GM12878 (cell line): ENCODE results near the gene PTPRM. TPM values are rescaled to one million over a fixed set of nuclear protein-coding genes. Genes with fewer than 3 reads are reported as not detected.

ENCODE experiments used
- ATAC-seq: fragments of 200-7000 bp; cut with Tn5 transposase; 3 replicates; pipeline ENCODE4 v1.9.1; 2020; ENCODE audit warnings: mild to moderate bottlenecking, moderate library complexity
- BruUV-seq: library from RNA; stranded (reverse); fragments of 400-500 nt; replicated peaks from 2 replicates; lab custom pipeline; 2021; lab: Mats Ljungman, UMichigan
- CTCF ChIA-PET: fragments of 300-600 bp; sonication (Branson Sonifier 250); formaldehyde crosslinking; extraction: SDS; loops from one replicate; lab custom pipeline; 2021; ENCODE audit warnings: inconsistent platforms; lab: Yijun Ruan, JAX
- POLR2A ChIA-PET: fragments of 350-600 bp; formaldehyde crosslinking; extraction: SDS; loops from one replicate; lab custom pipeline; 2021; ENCODE audit warnings: inconsistent platforms; lab: Charles Lee
- RAD21 ChIA-PET: fragments of 300-600 bp; sonication (Branson Sonifier 250); formaldehyde crosslinking; loops from one replicate; lab custom pipeline; 2023; ENCODE audit warnings: antibody characterized with exemption; ENCODE audit not compliant: unreplicated experiment; lab: Charles Lee
- SMC1A ChIA-PET: fragments of 300-600 bp; sonication (Branson Sonifier 250); formaldehyde crosslinking; loops from one replicate; lab custom pipeline; 2023; ENCODE audit not compliant: unreplicated experiment, uncharacterized antibody; lab: Charles Lee
- DNase-seq: peaks from one replicate; pipeline ENCODE4 v3.0.0-alpha.2; 2011; ENCODE audit warnings: low read depth, low spot score
- FAIRE-seq: peaks from 3 replicates; lab custom pipeline; 2011; peaks lifted over from hg19 to GRCh38; lab: Jason Lieb, UNC
- H2AFZ ChIP-seq: 2 replicates; pipeline ENCODE4 v1.6.0; 2011; ENCODE audit warnings: low read depth, low read length, control low read depth; ENCODE audit not compliant: control insufficient read depth
- H3K27ac ChIP-seq: 2 replicates; pipeline ENCODE4 v1.5.1; 2011; ENCODE audit warnings: control low read depth; ENCODE audit not compliant: control insufficient read depth, insufficient read depth
- H3K27me3 ChIP-seq, 2 experiments: replicated peaks in 1 of 2; 2 replicates each; pipeline versions ENCODE4 v1.6.0 to v1.6.1; 2011; ENCODE audit warnings: low read length in 1 of 2; ENCODE audit not compliant: control insufficient read depth in 2 of 2, insufficient read depth in 2 of 2
- H3K36me3 ChIP-seq, 2 experiments: 2 replicates each; pipeline ENCODE4 v1.5.1; 2011; ENCODE audit warnings: low read length in 1 of 2; ENCODE audit not compliant: control insufficient read depth in 2 of 2, insufficient read depth in 2 of 2
- H3K4me1 ChIP-seq: 2 replicates; pipeline ENCODE4 v1.6.1; 2011; ENCODE audit warnings: mild to moderate bottlenecking, low read length, moderate library complexity, mixed read lengths; ENCODE audit not compliant: control insufficient read depth, insufficient read depth
- H3K4me2 ChIP-seq: 2 replicates; pipeline ENCODE4 v1.6.0; 2011; ENCODE audit warnings: control low read depth; ENCODE audit not compliant: control insufficient read depth, insufficient read depth
- H3K4me3 ChIP-seq: fragments of 200-600 bp; sonication (generic); 2 replicates; pipeline ENCODE4 v1.5.1; 2016
- H3K79me2 ChIP-seq: 2 replicates; pipeline ENCODE4 v1.6.0; 2011; ENCODE audit warnings: low read length; ENCODE audit not compliant: control insufficient read depth, insufficient read depth
- H3K9ac ChIP-seq: 2 replicates; pipeline ENCODE4 v1.8.0; 2011; ENCODE audit warnings: low read length, control low read depth, mixed read lengths; ENCODE audit not compliant: control insufficient read depth, insufficient read depth
- H3K9me3 ChIP-seq: replicated peaks from 3 replicates; pipeline ENCODE4 v1.5.1; 2011; ENCODE audit warnings: mild to moderate bottlenecking, low read length; ENCODE audit not compliant: control insufficient read depth, insufficient read depth
- H4K20me1 ChIP-seq: 2 replicates; pipeline ENCODE4 v1.6.0; 2011; ENCODE audit not compliant: control insufficient read depth, insufficient read depth
- ATF2 ChIP-seq: IDR thresholded peaks from 2 replicates; pipeline ENCODE4 v1.6.1; 2012; ENCODE audit warnings: low read length, inconsistent platforms
- CREB1 ChIP-seq: IDR thresholded peaks from 2 replicates; pipeline ENCODE4 v1.6.1; 2012; ENCODE audit warnings: low read depth, mild to moderate bottlenecking, inconsistent platforms
- FOXM1 ChIP-seq: IDR thresholded peaks from 2 replicates; pipeline ENCODE4 v1.6.1; 2012; ENCODE audit warnings: low read depth, mild to moderate bottlenecking, inconsistent platforms, low read length, moderate library complexity
- IKZF1 ChIP-seq: fragments of 450-650 bp; conservative IDR thresholded peaks from 2 replicates; pipeline ENCODE4 v1.6.1; 2017; ENCODE audit warnings: antibody characterized with exemption, mild to moderate bottlenecking
- MYB ChIP-seq: fragments of 150-350 bp; IDR thresholded peaks from 2 replicates; pipeline ENCODE4 v1.6.1; 2014; ENCODE audit warnings: mild to moderate bottlenecking, low read depth, low read length, borderline replicate concordance
- NFXL1 ChIP-seq: fragments of 450-650 bp; IDR thresholded peaks from 2 replicates; pipeline ENCODE4 v1.6.1; 2017; ENCODE audit warnings: antibody characterized with exemption, mild to moderate bottlenecking, borderline replicate concordance
- POLR2A ChIP-seq: IDR thresholded peaks from 2 replicates; pipeline ENCODE4 v1.6.1; 2011; ENCODE audit warnings: low read depth, mild to moderate bottlenecking, low read length
- YY1 ChIP-seq: IDR thresholded peaks from 2 replicates; pipeline ENCODE4 v1.6.1; 2011; ENCODE audit warnings: low read depth, mild to moderate bottlenecking, low read length
- whole genome bisulfite sequencing: methylation state at CpG from one replicate; pipeline ENCODE4 v1.1.6; 2016; ENCODE audit warnings: low lambda C conversion rate; ENCODE audit not compliant: insufficient replicate concordance, insufficient coverage; ENCODE audit errors: missing lambda C conversion rate; 5-methylcytosine and 5-hydroxymethylcytosine counted together
- in situ Hi-C: fragments of 300-500 bp; cut with MboI; formaldehyde crosslinking; loops from 9 replicates; pipeline ENCODE4 v1.14.3; 2018; ENCODE audit warnings: mixed read lengths
- intact Hi-C: fragments of 100-400 bp; cut with micrococcal nuclease; formaldehyde crosslinking; loops from one replicate; pipeline ENCODE4 v1.14.2; 2022; ENCODE audit not compliant: unreplicated experiment
- polyA plus RNA-seq, 11 experiments: library from polyadenylated mRNA; depleted of rRNA in 4 of 11; unstranded in 6 of 11; stranded (reverse) in 5 of 11; fragments of >200 nt; fragmentation: Nextera tagmentation in 4 of 11; fragmentation: Illumina TruSeq in 1 of 11; extraction: Ambion mirVana in 4 of 11; extraction: Trizol in 1 of 11; gene quantifications; 1 replicate in 1 of 11; 2 replicates in 10 of 11; pipeline versions ENCODE4 v1.2.1 to v1.2.3, GENCODE V29; 2011 to 2016; ENCODE audit warnings: inconsistent platforms in 2 of 11, missing spikeins in 2 of 11, low read depth in 1 of 11
- total RNA-seq, 4 experiments: library from RNA; depleted of rRNA in 3 of 4; stranded (reverse); fragments of >200 nt in 3 of 4; fragmentation: Illumina TruSeq in 1 of 4; extraction: Trizol in 1 of 4; gene quantifications; 2 replicates each; pipeline versions ENCODE4 v1.2.1 to v1.2.3, GENCODE V29; 2013 to 2021
- TF ChIP-seq, protein P1 (sequence below): fragments of 450-650 bp; IDR thresholded peaks from 2 replicates; pipeline ENCODE4 v1.6.1; 2017; ENCODE audit warnings: mild to moderate bottlenecking
- TF ChIP-seq, protein P2 (sequence below): IDR thresholded peaks from 2 replicates; pipeline ENCODE4 v1.6.1; 2012; ENCODE audit warnings: low read depth, low read length, improper control_type of control experiment

Gene PTPRM
- total and polyA plus RNA-seq, 10 of the 15 experiments (the other 5 are each of a cell fraction or from before 2014, with no cell fraction given): 0.07 to 22.6 (median 0.60) TPM

- Histone ChIP-seq H3K79me2 (no peaks in the 10 kb centered on the region), H4K20me1 (no peaks in the 10 kb centered on the region)
- no peak for FAIRE-seq
- no peak for TF ChIP-seq POLR2A
- no peak for TF ChIP-seq IKZF1
- no peak for TF ChIP-seq ATF2
- TF ChIP-seq, protein P1, sequence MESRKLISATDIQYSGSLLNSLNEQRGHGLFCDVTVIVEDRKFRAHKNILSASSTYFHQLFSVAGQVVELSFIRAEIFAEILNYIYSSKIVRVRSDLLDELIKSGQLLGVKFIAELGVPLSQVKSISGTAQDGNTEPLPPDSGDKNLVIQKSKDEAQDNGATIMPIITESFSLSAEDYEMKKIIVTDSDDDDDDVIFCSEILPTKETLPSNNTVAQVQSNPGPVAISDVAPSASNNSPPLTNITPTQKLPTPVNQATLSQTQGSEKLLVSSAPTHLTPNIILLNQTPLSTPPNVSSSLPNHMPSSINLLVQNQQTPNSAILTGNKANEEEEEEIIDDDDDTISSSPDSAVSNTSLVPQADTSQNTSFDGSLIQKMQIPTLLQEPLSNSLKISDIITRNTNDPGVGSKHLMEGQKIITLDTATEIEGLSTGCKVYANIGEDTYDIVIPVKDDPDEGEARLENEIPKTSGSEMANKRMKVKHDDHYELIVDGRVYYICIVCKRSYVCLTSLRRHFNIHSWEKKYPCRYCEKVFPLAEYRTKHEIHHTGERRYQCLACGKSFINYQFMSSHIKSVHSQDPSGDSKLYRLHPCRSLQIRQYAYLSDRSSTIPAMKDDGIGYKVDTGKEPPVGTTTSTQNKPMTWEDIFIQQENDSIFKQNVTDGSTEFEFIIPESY: no peak
- no peak for TF ChIP-seq FOXM1
- TF ChIP-seq CREB1: no peak
- TF ChIP-seq MYB: no peak
- TF ChIP-seq, protein P2, sequence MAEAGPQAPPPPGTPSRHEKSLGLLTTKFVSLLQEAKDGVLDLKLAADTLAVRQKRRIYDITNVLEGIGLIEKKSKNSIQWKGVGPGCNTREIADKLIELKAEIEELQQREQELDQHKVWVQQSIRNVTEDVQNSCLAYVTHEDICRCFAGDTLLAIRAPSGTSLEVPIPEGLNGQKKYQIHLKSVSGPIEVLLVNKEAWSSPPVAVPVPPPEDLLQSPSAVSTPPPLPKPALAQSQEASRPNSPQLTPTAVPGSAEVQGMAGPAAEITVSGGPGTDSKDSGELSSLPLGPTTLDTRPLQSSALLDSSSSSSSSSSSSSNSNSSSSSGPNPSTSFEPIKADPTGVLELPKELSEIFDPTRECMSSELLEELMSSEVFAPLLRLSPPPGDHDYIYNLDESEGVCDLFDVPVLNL: no peak
- no peak for TF ChIP-seq YY1
- TF ChIP-seq NFXL1: no peak
- TF ChIP-seq, all 136 proteins: peak for 0
- CTCF ChIA-PET: interaction anchor here (1.0 kb wide), 1 partner anchor 66 kb away, joined by 3 read pairs; no protein-coding TSS in a partner anchor
- no TSS peak for BruUV-seq
- H3K4me3 ChIP-seq: no peak overlapping the region
- no peak overlapping the region for H2AFZ ChIP-seq
- ATAC-seq (no peak), DNase-seq (no peak)
- no peaks in the 10 kb centered on the region for H3K9me3 ChIP-seq
- H3K9ac ChIP-seq: no peak overlapping the region
- H3K4me2 ChIP-seq: no peak overlapping the region
- no peaks in the 10 kb centered on the region for H3K27me3 ChIP-seq
- WGBS: 25% methylated on average over 6 of the region's 6 CpGs
- POLR2A ChIA-PET: no interaction called here
- SMC1A ChIA-PET: interaction anchor here (1.0 to 1.7 kb wide), 2 partner anchors 8 to 195 kb away, joined by 3 to 5 read pairs; no protein-coding TSS in a partner anchor
- no peak overlapping the region for H3K27ac ChIP-seq
- RAD21 ChIA-PET: no interaction called here
- in situ Hi-C loops: no loop called here
- intact Hi-C loops: no loop called here
- no peaks in the 10 kb centered on the region for H3K4me1 ChIP-seq
- no peaks in the 10 kb centered on the region for H3K36me3 ChIP-seq
Observed at GRCh38 chr18:8003878-8004675, 437.0 kb downstream of the PTPRM start.
